SU-DHL-6 (cell line): ENCODE results near the gene LRRIQ3.

Experiments
- H2AFZ ChIP-seq: fragments of 200-600 bp; sonication (generic); 2 replicates; pipeline ENCODE4 v1.6.1; 2014; ENCODE audit warnings: low read depth, mild to moderate bottlenecking, moderate library complexity, mixed read lengths, antibody characterized with exemption, low read length; ENCODE audit not compliant: severe bottlenecking
- H3F3A ChIP-seq: fragments of 200-600 bp; shearing (Covaris generic); 2 replicates; pipeline ENCODE4 v1.6.0; 2016; ENCODE audit warnings: antibody characterized with exemption, mild to moderate bottlenecking; ENCODE audit not compliant: insufficient read depth
- H3K27ac ChIP-seq: fragments of 200-600 bp; sonication (generic); 2 replicates; pipeline ENCODE4 v1.5.1; 2016; ENCODE audit warnings: low read depth, mild to moderate bottlenecking, low read length, moderate library complexity, mixed read lengths
- H3K27me3 ChIP-seq: fragments of 200-600 bp; sonication (generic), shearing (Covaris generic); 2 replicates; pipeline ENCODE4 v1.6.0; 2014; ENCODE audit warnings: mild to moderate bottlenecking, low read length
- H3K36me3 ChIP-seq: fragments of 200-600 bp; sonication (generic); 2 replicates; pipeline ENCODE4 v1.6.1; 2014; ENCODE audit warnings: mild to moderate bottlenecking, low read length, mixed read lengths
- H3K4me2 ChIP-seq: fragments of 300-600, 200-600 bp; shearing (Covaris generic), sonication (generic); 2 replicates; pipeline ENCODE4 v1.6.0; 2014; ENCODE audit warnings: low read length, low read depth, mild to moderate bottlenecking; ENCODE audit not compliant: poor library complexity, severe bottlenecking
- H3K4me3 ChIP-seq: fragments of 200-600 bp; sonication (generic); 2 replicates; pipeline ENCODE4 v1.5.1; 2014; ENCODE audit warnings: antibody characterized with exemption, low read length, mild to moderate bottlenecking, mixed read lengths; ENCODE audit not compliant: insufficient read depth, poor library complexity, severe bottlenecking
- H3K79me2 ChIP-seq: fragments of 200-600 bp; sonication (generic); 2 replicates; pipeline ENCODE4 v1.6.1; 2014; ENCODE audit warnings: mild to moderate bottlenecking, low read length, moderate library complexity; ENCODE audit not compliant: insufficient read depth
- H3K9ac ChIP-seq: fragments of 200-600 bp; sonication (generic); 2 replicates; pipeline ENCODE4 v1.7.0; 2014; ENCODE audit warnings: mild to moderate bottlenecking, low read length
- H3K9me2 ChIP-seq: fragments of 200-600 bp; sonication (generic); replicated peaks from 2 replicates; pipeline ENCODE4 v1.6.1; 2014; ENCODE audit warnings: low read length; ENCODE audit not compliant: insufficient read depth
- H3K9me3 ChIP-seq: fragments of 200-600 bp; sonication (generic); 2 replicates; pipeline ENCODE4 v1.6.1; 2014; ENCODE audit warnings: low read length, mixed read lengths; ENCODE audit not compliant: insufficient read depth
- H4K20me1 ChIP-seq: fragments of 200-600 bp; sonication (generic); 2 replicates; pipeline ENCODE4 v1.6.1; 2014; ENCODE audit warnings: low read depth, mild to moderate bottlenecking, antibody characterized with exemption, low read length, moderate library complexity, mixed read lengths
- CTCF ChIP-seq: fragments of 200-600 bp; sonication (generic); IDR thresholded peaks from one replicate; pipeline ENCODE4 v1.5.1; 2017; ENCODE audit warnings: antibody characterized with exemption, mild to moderate bottlenecking, low read length, moderate library complexity; ENCODE audit not compliant: insufficient read depth, poor library complexity, severe bottlenecking
- EZH2phosphoT487 ChIP-seq: fragments of 200-600 bp; sonication (generic), shearing (Covaris generic); conservative IDR thresholded peaks from 2 replicates; pipeline ENCODE4 v1.6.1; 2018; ENCODE audit warnings: mild to moderate bottlenecking, antibody characterized with exemption, low read length, moderate library complexity, mixed read lengths

Gene LRRIQ3

GRCh38 chr1:74197657-74198552 lies at the start of gene LRRIQ3, which contains the start of gene FPGT:
Gene LRRIQ3, minus strand, starts transcription at chr1:74198176. Its CDS starts 14,492 bp downstream, at chr1:74183684.
Gene FPGT, plus strand, starts transcription at chr1:74198242. Its CDS starts 37 bp downstream, at chr1:74198279.
- Histone ChIP-seq H3K36me3 (no peaks in the 10 kb centered on the region), H4K20me1 (no peaks in the 10 kb centered on the region), H3K27me3 (no peaks in the 10 kb centered on the region), H2AFZ (peak within 1 kb of the TSS; percentile 90), H3K9me2 (no peaks in the 10 kb centered on the region), H3F3A (no peaks in the 10 kb centered on the region; the same call in 1 of the 2 replicates), H3K79me2 (no peaks in the 10 kb centered on the region), H3K4me3 (peak within 1 kb of the TSS; percentile 73), H3K4me2 (peak within 1 kb of the TSS; percentile 78), H3K27ac (peak within 1 kb of the TSS; percentile 66), H3K9me3 (no peaks in the 10 kb centered on the region), H3K9ac (peak within 1 kb of the TSS; percentile 65)
- TF ChIP-seq EZH2phosphoT487 (no peak), CTCF (no peak)

GRCh38 chr1:74246315-74246714 lies 48.3 kb upstream of the LRRIQ3 start:
- H3K9me3 ChIP-seq, result no peaks in the 10 kb centered on the region
- H3K27ac ChIP-seq, result no peak overlapping the region
- no peaks in the 10 kb centered on the region for H3K79me2 ChIP-seq
- no peaks in the 10 kb centered on the region for H3K36me3 ChIP-seq
- H3K9ac ChIP-seq, result no peak overlapping the region
- no peak overlapping the region for H2AFZ ChIP-seq
- no peak overlapping the region for H3K4me2 ChIP-seq
- no peak overlapping the region for H3K4me3 ChIP-seq
- no peaks in the 10 kb centered on the region for H3F3A ChIP-seq
- no peaks in the 10 kb centered on the region for H3K9me2 ChIP-seq
- TF ChIP-seq CTCF (no peak), EZH2phosphoT487 (no peak)
- no peaks in the 10 kb centered on the region for H4K20me1 ChIP-seq
- no peaks in the 10 kb centered on the region for H3K27me3 ChIP-seq

GRCh38 chr1:74245168-74245772 lies 47.3 kb upstream of the LRRIQ3 start:
- no peak for TF ChIP-seq EZH2phosphoT487
- no peak for TF ChIP-seq CTCF

More at GRCh38 chr1:74245168-74245772, 47.3 kb upstream of the LRRIQ3 start:
- H3K27ac ChIP-seq, result no peak overlapping the region
- H3K4me2 ChIP-seq, result no peak overlapping the region
- no peak overlapping the region for H3K9ac ChIP-seq
- H3K36me3 ChIP-seq, result no peaks in the 10 kb centered on the region
- no peaks in the 10 kb centered on the region for H3K9me2 ChIP-seq
- H3K79me2 ChIP-seq, result no peaks in the 10 kb centered on the region
- H4K20me1 ChIP-seq, result no peaks in the 10 kb centered on the region
- no peaks in the 10 kb centered on the region for H3K9me3 ChIP-seq
- no peak overlapping the region for H2AFZ ChIP-seq
- H3K27me3 ChIP-seq, result no peaks in the 10 kb centered on the region
- no peaks in the 10 kb centered on the region for H3F3A ChIP-seq
- H3K4me3 ChIP-seq, result no peak overlapping the region
